BJ (cell line): ENCODE results near the gene PIK3R6. TPM values are rescaled to one million over a fixed set of nuclear protein-coding genes. Genes with fewer than 3 reads are reported as not detected.

ENCODE experiments used
- CTCF ChIA-PET: fragments of 350-600 bp; formaldehyde crosslinking; extraction: SDS; loops from one replicate; lab custom pipeline; 2021; ENCODE audit warnings: antibody characterized with exemption, inconsistent platforms; lab: Yijun Ruan, JAX
- POLR2A ChIA-PET: fragments of 300-600 bp; sonication (Branson Sonifier 250); formaldehyde crosslinking; extraction: SDS; loops from one replicate; lab custom pipeline; 2021; ENCODE audit warnings: antibody characterized with exemption; lab: Charles Lee
- DNase-seq: peaks from one replicate; pipeline ENCODE4 v3.0.0-alpha.2; 2011; ENCODE audit warnings: low read depth
- H3K27me3 ChIP-seq: 2 replicates; pipeline ENCODE4 v1.6.0; 2011; ENCODE audit warnings: low read length; ENCODE audit not compliant: control insufficient read depth, insufficient read depth
- H3K36me3 ChIP-seq: 2 replicates; pipeline ENCODE4 v1.5.1; 2011; ENCODE audit warnings: low read length; ENCODE audit not compliant: control insufficient read depth, insufficient read depth
- H3K4me3 ChIP-seq: 2 replicates; pipeline ENCODE4 v1.5.1; 2011; ENCODE audit warnings: low read depth, mild to moderate bottlenecking, control low read depth, low read length
- CTCF ChIP-seq: IDR thresholded peaks from 2 replicates; pipeline ENCODE4 v1.5.1; 2011; ENCODE audit warnings: low read depth, mild to moderate bottlenecking, control low read depth, inconsistent platforms, low read length, moderate library complexity; ENCODE audit not compliant: insufficient read depth
- polyA plus RNA-seq: library from polyadenylated mRNA; depleted of rRNA; stranded (reverse); fragments of >200 nt; gene quantifications from 2 replicates; pipeline ENCODE4 v1.2.3, GENCODE V29; 2011

Gene PIK3R6
- polyA plus RNA-seq, 1 experiment, result not detected

DNA sequence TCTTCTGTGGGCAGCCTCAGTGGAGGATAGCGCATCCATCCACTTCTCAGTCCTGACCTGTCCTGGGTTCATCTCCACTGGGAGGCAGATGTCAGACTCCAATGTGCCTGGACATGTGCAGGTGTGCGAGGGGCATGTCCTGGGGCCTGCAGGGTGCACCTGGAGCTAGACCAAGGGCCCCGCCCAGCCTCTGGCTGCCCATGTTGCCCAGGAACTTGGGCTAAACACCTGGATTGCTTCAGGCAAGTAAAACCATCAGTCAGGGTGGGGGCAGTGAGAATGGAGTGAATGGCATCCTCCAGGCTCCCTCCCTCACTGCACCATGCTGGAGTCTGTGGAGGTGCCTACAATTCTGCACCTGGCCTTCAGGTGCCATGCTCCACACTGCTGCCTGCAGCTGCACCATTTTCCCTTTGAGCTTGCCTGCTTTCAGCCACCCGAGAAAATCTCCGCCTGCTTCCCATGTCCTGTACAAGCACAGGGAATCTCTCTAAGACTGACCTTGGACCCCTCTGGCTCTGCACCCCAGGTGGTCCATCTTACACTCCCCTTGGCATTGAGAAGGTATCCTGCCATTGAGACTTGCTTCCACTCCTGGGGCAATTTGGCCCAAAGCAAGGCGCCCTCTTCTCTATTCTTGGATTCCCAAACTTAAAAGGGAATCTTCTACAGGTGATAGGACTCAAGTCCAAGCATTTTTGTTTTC is 66.2 kb downstream of the PIK3R6 start:
- no peak overlapping the region for H3K4me3 ChIP-seq
- peaks cover 8% of the 10 kb centered on the region for H3K27me3 ChIP-seq
- TF ChIP-seq CTCF, result no peak
- ChIA-PET CTCF (interaction anchor here (2.9 kb wide), 1 partner anchor 15 kb away, joined by 9 read pairs; no protein-coding TSS in a partner anchor), POLR2A (no interaction called here)
- DNase-seq, result no peak
- H3K36me3 ChIP-seq, result no peaks in the 10 kb centered on the region

GRCh38 chr17:8800656-8801055 is 66.8 kb downstream of the PIK3R6 start:
- Histone ChIP-seq H3K4me3 (no peak overlapping the region), H3K36me3 (no peaks in the 10 kb centered on the region), H3K27me3 (peaks cover 8% of the 10 kb centered on the region)
- POLR2A ChIA-PET, result no interaction called here
- no peak for DNase-seq
- CTCF ChIA-PET, result interaction anchor here (1.0 to 1.1 kb wide), 2 partner anchors 9 to 98 kb away, joined by 3 read pairs; no protein-coding TSS in a partner anchor
- no peak for TF ChIP-seq CTCF

- Histone ChIP-seq H3K27me3 (peaks cover 8% of the 10 kb centered on the region), H3K4me3 (no peak overlapping the region), H3K36me3 (no peaks in the 10 kb centered on the region)
- DNase-seq, result no peak
- POLR2A ChIA-PET, result no interaction called here
- CTCF ChIA-PET, result interaction anchor here (0.9 to 1.1 kb wide), 3 partner anchors 10 to 99 kb away, joined by 3 read pairs; no protein-coding TSS in a partner anchor
- no peak for TF ChIP-seq CTCF
These were observed 67.8 kb downstream of the PIK3R6 start for GRCh38 chr17:8799570-8800212.

GRCh38 chr17:8798846-8799569 is 68.5 kb downstream of the PIK3R6 start, which contains the start of gene MFSD6L:
TSS of gene MFSD6L (minus strand) at chr17:8799365. CDS start at chr17:8799120, 245 bp downstream.
- DNase-seq, result no peak
- ChIA-PET CTCF (interaction anchor here (0.8 to 2.1 kb wide), 5 partner anchors 11 to 96 kb away, joined by 3 to 9 read pairs (median 3); no protein-coding TSS in a partner anchor), POLR2A (no interaction called here)
- TF ChIP-seq CTCF, result no peak
- H3K4me3 ChIP-seq, result no peak within 1 kb of the TSS
- H3K36me3 ChIP-seq, result no peaks in the 10 kb centered on the region
- H3K27me3 ChIP-seq, result peaks cover 8% of the 10 kb centered on the region
